Epithelial cell of esophagus (primary cell): Measurements from ENCODE around the gene STAU1.
"Not testable (repeated sequence)": the region's sequence is repeated elsewhere in the genome, so short reads cannot be mapped to it uniquely, and the experiment has no call there.

Experiments used
- DNase-seq: peaks from one replicate; pipeline ENCODE4 v3.0.0; 2010; ENCODE audit warnings: low read depth
- H3K4me3 ChIP-seq: 2 replicates; pipeline ENCODE4 v1.5.1; 2011; ENCODE audit warnings: mild to moderate bottlenecking, low read length, control low read depth
- CTCF ChIP-seq: IDR thresholded peaks from 2 replicates; pipeline ENCODE4 v1.5.1; 2011; ENCODE audit warnings: low read depth, mild to moderate bottlenecking, low read length, control low read depth, inconsistent platforms; ENCODE audit not compliant: insufficient read depth; ENCODE audit errors: missing control alignments

The STAU1 gene

GRCh38 chr20:49207076-49207475, 18.9 kb upstream of the STAU1 start:
- DNase-seq, result no peak
- no peak overlapping the region for H3K4me3 ChIP-seq
- TF ChIP-seq CTCF, result no peak

- no peak for DNase-seq
Measured at GRCh38 chr20:49203746-49204145, 15.6 kb upstream of the STAU1 start.

GRCh38 chr20:49203011-49203410, 14.9 kb upstream of the STAU1 start:
- H3K4me3 ChIP-seq, result no peak overlapping the region
- no peak for TF ChIP-seq CTCF

More at GRCh38 chr20:49203746-49204145, 15.6 kb upstream of the STAU1 start:
- no peak overlapping the region for H3K4me3 ChIP-seq
- no peak for TF ChIP-seq CTCF

GRCh38 chr20:49199729-49200293, 11.7 kb upstream of the STAU1 start:
- TF ChIP-seq CTCF, result no peak
- DNase-seq, result no peak
- no peak overlapping the region for H3K4me3 ChIP-seq

More at GRCh38 chr20:49203011-49203410, 14.9 kb upstream of the STAU1 start:
- no peak for DNase-seq

- DNase-seq, result not testable (repeated sequence)
Measured at GRCh38 chr20:49192944-49193518, 4.9 kb upstream of the STAU1 start.

GRCh38 chr20:49187330-49187850, 744 bp downstream of the STAU1 start:
- peak; percentile 15 for DNase-seq
- no peak for TF ChIP-seq CTCF
- H3K4me3 ChIP-seq, result peak overlapping the region; percentile 77

More at GRCh38 chr20:49192944-49193518, 4.9 kb upstream of the STAU1 start:
- H3K4me3 ChIP-seq, result not testable (repeated sequence)

- peak overlapping the region; percentile 77 for H3K4me3 ChIP-seq
- no peak for TF ChIP-seq CTCF
- DNase-seq, result peak; percentile 73
Measured at GRCh38 chr20:49186535-49187329, 1.4 kb downstream of the STAU1 start.
